ENCODE measurements around the gene OPRM1. TPM values are rescaled to one million over a fixed set of nuclear protein-coding genes. Genes with fewer than 3 reads are reported as not detected.

Gene OPRM1
- total RNA-seq, 1 experiment from 2014 or later: not detected

DNA sequence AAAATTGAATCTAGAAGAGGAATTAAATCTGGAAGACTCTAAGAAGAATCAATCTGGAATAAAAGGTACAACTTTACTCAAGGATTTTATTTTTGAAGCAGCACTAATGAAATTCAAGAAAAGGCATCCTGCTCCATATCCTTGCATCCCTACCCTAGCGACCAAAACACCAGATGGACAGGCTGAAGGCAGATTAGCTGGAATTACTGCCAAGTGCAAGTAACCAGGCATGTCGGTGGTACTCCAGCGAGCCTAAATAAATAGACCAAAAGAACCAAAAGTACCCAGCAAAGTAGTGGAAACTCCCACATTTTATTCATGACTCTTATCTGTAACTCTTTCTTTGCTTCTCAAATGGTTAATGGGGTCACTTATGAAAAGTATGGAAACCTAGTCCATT lies 21.0 kb downstream of the OPRM1 start:
- Mint-ChIP-seq H3K4me1 (ENCODE audit: insufficient read depth, unreplicated experiment) (no peaks in the 10 kb centered on the region), H3K27ac (ENCODE audit: low read depth, unreplicated experiment) (no peak overlapping the region), H3K36me3 (ENCODE audit: insufficient read depth, unreplicated experiment) (no peaks in the 10 kb centered on the region), H3K27me3 (ENCODE audit: insufficient read depth, unreplicated experiment) (no peaks in the 10 kb centered on the region), H3K9me3 (ENCODE audit: unreplicated experiment) (no peaks in the 10 kb centered on the region), H3K4me3 (ENCODE audit: unreplicated experiment) (no peak overlapping the region)
- ChIA-PET POLR2A (interaction anchor here (0.7 kb wide), 1 partner anchor 463 kb away, joined by 3 read pairs; no protein-coding TSS in a partner anchor), CTCF (interaction anchor here (0.6 kb wide), 1 partner anchor 60 kb away, joined by 3 read pairs; no protein-coding TSS in a partner anchor)
- no peak for DNase-seq (ENCODE audit: unreplicated experiment)
- BruUV-seq (replicated peaks): no TSS peak
- intact Hi-C loops (cut with micrococcal nuclease): no loop called here
- no peak for TF ChIP-seq CTCF (IDR thresholded peaks at IDR 0.05; ENCODE audit: unreplicated experiment)

- Mint-ChIP-seq H3K27me3 (ENCODE audit: insufficient read depth, unreplicated experiment) (no peaks in the 10 kb centered on the region), H3K4me1 (ENCODE audit: insufficient read depth, unreplicated experiment) (no peaks in the 10 kb centered on the region), H3K36me3 (ENCODE audit: insufficient read depth, unreplicated experiment) (no peaks in the 10 kb centered on the region), H3K27ac (ENCODE audit: low read depth, unreplicated experiment) (no peak overlapping the region), H3K4me3 (ENCODE audit: unreplicated experiment) (no peak overlapping the region), H3K9me3 (ENCODE audit: unreplicated experiment) (no peaks in the 10 kb centered on the region)
- POLR2A ChIA-PET: no interaction called here
- CTCF ChIA-PET: no interaction called here
- DNase-seq (ENCODE audit: unreplicated experiment): no peak
- no peak for TF ChIP-seq CTCF (IDR thresholded peaks at IDR 0.05; ENCODE audit: unreplicated experiment)
- intact Hi-C loops (cut with micrococcal nuclease): no loop called here
- no TSS peak for BruUV-seq (replicated peaks)
Observed at GRCh38 chr6:154070041-154070440, 31.0 kb downstream of the OPRM1 start.

DNA sequence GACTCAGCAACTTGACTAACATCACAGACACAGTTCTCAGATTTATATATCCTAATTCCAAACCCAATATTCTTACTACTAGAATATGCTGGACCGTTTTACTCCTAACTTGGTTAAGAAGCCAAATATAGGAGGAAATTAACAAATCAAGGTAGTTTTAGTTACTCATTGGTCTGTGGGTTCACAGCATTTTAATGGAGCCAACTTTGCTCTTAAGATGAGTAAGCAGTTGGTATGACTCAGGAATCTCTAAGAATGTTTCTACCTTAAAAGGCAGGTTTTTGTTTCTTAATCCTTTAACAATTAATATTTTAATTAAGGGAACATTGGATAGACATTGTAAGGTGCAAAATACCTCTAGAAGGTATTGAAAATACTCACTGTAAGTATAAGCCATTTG lies 31.6 kb downstream of the OPRM1 start:
- peak; percentile 34 for DNase-seq (ENCODE audit: unreplicated experiment)
- no TSS peak for BruUV-seq (replicated peaks)
- ChIA-PET CTCF (no interaction called here), POLR2A (interaction anchor here (0.6 to 0.7 kb wide), 2 partner anchors 9 to 36 kb away, joined by 3 read pairs; no protein-coding TSS in a partner anchor)
- Mint-ChIP-seq H3K4me3 (ENCODE audit: unreplicated experiment) (no peak overlapping the region), H3K9me3 (ENCODE audit: unreplicated experiment) (no peaks in the 10 kb centered on the region), H3K27me3 (ENCODE audit: insufficient read depth, unreplicated experiment) (no peaks in the 10 kb centered on the region), H3K27ac (ENCODE audit: low read depth, unreplicated experiment) (no peak overlapping the region), H3K36me3 (ENCODE audit: insufficient read depth, unreplicated experiment) (no peaks in the 10 kb centered on the region), H3K4me1 (ENCODE audit: insufficient read depth, unreplicated experiment) (no peaks in the 10 kb centered on the region)
- TF ChIP-seq CTCF (IDR thresholded peaks at IDR 0.05; ENCODE audit: unreplicated experiment): no peak
- intact Hi-C loops (cut with micrococcal nuclease): no loop called here

DNA sequence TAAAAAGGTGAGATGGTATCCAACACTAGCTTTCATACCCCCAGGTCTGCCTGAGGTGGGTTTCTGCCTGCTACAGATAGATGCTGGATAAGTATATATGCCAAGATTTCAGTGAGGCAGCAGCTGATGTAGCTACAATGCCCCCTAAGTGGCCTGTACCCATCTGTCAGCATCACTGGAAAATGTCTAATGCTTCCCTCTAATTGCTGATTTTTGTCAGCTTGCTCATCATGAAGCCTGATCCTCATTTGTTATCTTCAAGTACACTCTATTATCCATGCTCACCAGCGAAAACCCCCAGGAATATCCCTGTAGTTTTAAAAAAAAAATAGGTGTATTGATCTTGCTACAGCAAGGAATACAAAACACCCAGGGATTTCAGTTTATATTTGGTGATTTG lies 32.2 kb downstream of the OPRM1 start:
- Mint-ChIP-seq H3K27me3 (ENCODE audit: insufficient read depth, unreplicated experiment) (no peaks in the 10 kb centered on the region), H3K4me1 (ENCODE audit: insufficient read depth, unreplicated experiment) (no peaks in the 10 kb centered on the region), H3K36me3 (ENCODE audit: insufficient read depth, unreplicated experiment) (no peaks in the 10 kb centered on the region), H3K27ac (ENCODE audit: low read depth, unreplicated experiment) (no peak overlapping the region), H3K4me3 (ENCODE audit: unreplicated experiment) (no peak overlapping the region), H3K9me3 (ENCODE audit: unreplicated experiment) (no peaks in the 10 kb centered on the region)
- no TSS peak for BruUV-seq (replicated peaks)
- no peak for TF ChIP-seq CTCF (IDR thresholded peaks at IDR 0.05; ENCODE audit: unreplicated experiment)
- no peak for DNase-seq (ENCODE audit: unreplicated experiment)
- POLR2A ChIA-PET: interaction anchor here (0.6 to 0.7 kb wide), 2 partner anchors 8 to 36 kb away, joined by 3 read pairs; no protein-coding TSS in a partner anchor
- CTCF ChIA-PET: interaction anchor here (0.5 kb wide), 1 partner anchor 887 kb away, joined by 4 read pairs; no protein-coding TSS in a partner anchor
- intact Hi-C loops (cut with micrococcal nuclease): no loop called here
